Left ventricle myocardium inferior (tissue), 1 donor: ENCODE data around the gene EFCAB12. TPM values are rescaled to one million over a fixed set of nuclear protein-coding genes. Genes with fewer than 3 reads are reported as not detected.

ENCODE experiments used
- DNase-seq: peaks from one replicate; pipeline ENCODE4 v3.0.0-alpha.2; 2020
- H3K27ac ChIP-seq: fragments of 200-600 bp; replicated peaks from 2 replicates; pipeline ENCODE4 v1.8.0; 2021
- H3K27me3 ChIP-seq: fragments of 200-600 bp; 2 replicates; pipeline ENCODE4 v1.8.0; 2021; ENCODE audit warnings: low read depth
- H3K36me3 ChIP-seq: fragments of 200-600 bp; 2 replicates; pipeline ENCODE4 v1.8.0; 2021
- H3K4me1 ChIP-seq: fragments of 200-600 bp; 2 replicates; pipeline ENCODE4 v1.8.0; 2021
- H3K4me3 ChIP-seq: fragments of 200-600 bp; 2 replicates; pipeline ENCODE4 v1.8.0; 2021; ENCODE audit warnings: mild to moderate bottlenecking, moderate library complexity
- H3K9me3 ChIP-seq: fragments of 200-600 bp; replicated peaks from 2 replicates; pipeline ENCODE4 v1.8.0; 2021
- intact Hi-C: fragments of 100-400 bp; cut with micrococcal nuclease; formaldehyde crosslinking; loops from one replicate; pipeline ENCODE4 v1.11.0; 2022
- total RNA-seq: library from RNA; stranded (reverse); fragmentation: NEBNext Ultra II Directional; extraction: Animal tissue kit (Norgen Biotek cat#: 25700); gene quantifications from one replicate; pipeline ENCODE4 v1.2.1, GENCODE V29; 2021
- TF ChIP-seq, protein P1 (sequence below): fragments of 200-600 bp; IDR thresholded peaks from 2 replicates; pipeline ENCODE4 v1.8.0; 2021; ENCODE audit warnings: antibody characterized with exemption, mild to moderate bottlenecking, borderline replicate concordance
- donor health status: DM: no; HTN: yes; CAD: no; lungs with severe emphysema.

The EFCAB12 gene
- total RNA-seq, 1 donor from 2014 or later = not detected

DNA sequence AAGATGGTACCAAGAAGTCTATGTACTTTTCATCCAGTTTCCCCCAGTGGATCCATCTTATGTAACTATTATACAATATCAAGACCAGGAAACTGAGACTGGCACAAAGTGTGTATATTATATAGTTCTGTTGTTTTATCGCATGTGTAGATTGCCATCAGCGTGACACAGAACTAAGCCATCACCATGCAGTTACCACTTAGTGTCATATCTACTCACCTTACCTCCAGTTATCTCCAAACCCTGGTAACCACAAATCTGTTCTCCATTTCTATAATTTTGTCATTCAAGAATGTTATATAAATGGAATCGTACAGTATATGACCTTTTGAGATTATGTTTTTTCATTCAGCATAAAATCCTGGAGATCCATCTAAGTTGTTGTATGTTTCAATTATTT lies 34.7 kb upstream of the EFCAB12 start:
- Histone ChIP-seq H3K4me3 (no peak overlapping the region), H3K27me3 (no peaks in the 10 kb centered on the region), H3K27ac (peak overlapping the region; percentile 89), H3K36me3 (peaks cover 19% of the 10 kb centered on the region), H3K9me3 (no peaks in the 10 kb centered on the region), H3K4me1 (peaks cover 32% of the 10 kb centered on the region)
- TF ChIP-seq, protein P1, sequence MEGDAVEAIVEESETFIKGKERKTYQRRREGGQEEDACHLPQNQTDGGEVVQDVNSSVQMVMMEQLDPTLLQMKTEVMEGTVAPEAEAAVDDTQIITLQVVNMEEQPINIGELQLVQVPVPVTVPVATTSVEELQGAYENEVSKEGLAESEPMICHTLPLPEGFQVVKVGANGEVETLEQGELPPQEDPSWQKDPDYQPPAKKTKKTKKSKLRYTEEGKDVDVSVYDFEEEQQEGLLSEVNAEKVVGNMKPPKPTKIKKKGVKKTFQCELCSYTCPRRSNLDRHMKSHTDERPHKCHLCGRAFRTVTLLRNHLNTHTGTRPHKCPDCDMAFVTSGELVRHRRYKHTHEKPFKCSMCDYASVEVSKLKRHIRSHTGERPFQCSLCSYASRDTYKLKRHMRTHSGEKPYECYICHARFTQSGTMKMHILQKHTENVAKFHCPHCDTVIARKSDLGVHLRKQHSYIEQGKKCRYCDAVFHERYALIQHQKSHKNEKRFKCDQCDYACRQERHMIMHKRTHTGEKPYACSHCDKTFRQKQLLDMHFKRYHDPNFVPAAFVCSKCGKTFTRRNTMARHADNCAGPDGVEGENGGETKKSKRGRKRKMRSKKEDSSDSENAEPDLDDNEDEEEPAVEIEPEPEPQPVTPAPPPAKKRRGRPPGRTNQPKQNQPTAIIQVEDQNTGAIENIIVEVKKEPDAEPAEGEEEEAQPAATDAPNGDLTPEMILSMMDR = no peak
- DNase-seq = no peak
- intact Hi-C loops = no loop called here

DNA sequence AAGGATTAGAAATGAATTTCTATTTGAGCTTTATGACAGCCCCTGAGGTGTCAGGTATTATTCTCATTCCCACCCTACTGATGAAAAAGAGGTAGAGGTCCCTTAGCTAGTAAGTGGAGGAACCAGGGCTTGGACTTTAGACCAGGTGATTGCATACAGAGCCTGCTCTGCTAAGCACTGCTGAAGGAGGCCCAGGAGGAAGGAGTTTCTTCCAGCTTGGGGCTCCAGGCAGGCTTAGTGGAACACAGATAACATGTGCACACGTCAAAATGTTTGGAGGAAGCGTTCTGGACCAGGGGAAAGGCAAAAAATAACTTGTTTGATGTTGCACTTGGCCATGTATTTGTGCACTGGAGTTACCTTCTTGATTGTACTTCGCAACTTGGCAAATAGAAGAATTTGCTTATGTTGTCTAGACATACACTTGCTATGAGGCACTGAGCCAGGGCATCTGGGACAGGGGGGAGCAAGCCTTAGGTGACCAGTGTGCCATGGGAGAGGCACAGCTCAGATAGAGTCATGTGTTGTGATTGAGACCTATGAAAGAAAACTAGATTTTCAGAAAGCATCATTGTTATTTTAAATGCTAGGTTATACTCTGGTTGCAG lies 34.0 kb upstream of the EFCAB12 start:
- intact Hi-C loops = no loop called here
- peak overlapping the region; percentile 89 for H3K27ac ChIP-seq
- peaks cover 21% of the 10 kb centered on the region for H3K36me3 ChIP-seq
- H3K9me3 ChIP-seq = no peaks in the 10 kb centered on the region
- no peak for DNase-seq
- H3K4me3 ChIP-seq = no peak overlapping the region
- peaks cover 27% of the 10 kb centered on the region for H3K4me1 ChIP-seq
- TF ChIP-seq, protein P1 = no peak
- H3K27me3 ChIP-seq = no peaks in the 10 kb centered on the region

DNA sequence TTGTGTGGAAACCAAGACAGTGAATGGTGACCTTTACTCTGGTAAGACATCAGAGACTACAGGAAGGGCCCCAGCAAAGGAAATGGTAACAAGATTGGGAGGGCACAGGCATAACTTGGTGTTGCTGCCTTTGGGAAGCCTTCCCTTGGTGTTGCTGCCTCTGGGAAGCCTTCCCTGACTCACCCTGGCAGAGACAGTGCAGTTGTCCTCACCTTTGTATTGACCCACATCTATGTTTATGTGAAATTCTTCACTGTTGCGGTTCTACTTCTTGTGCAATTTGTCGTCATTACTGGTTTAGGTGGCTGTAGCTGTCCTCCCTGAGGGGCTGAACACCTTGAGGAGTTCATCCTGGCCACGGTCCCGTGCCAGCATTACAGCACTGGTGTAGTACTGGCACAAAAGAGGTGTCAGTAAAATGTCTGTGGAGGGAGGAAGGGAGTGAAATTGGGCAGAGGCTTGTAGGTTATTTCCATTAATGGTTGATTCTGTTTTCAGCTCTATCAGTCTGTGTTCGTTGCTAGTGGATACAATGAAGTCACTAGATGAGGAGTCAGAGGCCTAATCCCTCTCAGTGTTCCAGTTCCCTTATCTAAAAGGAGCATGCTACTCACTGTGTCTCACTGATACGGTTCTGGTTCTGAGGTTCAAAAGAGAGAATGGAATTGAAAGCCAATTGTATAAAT lies 33.2 kb upstream of the EFCAB12 start:
- peaks cover 26% of the 10 kb centered on the region for H3K36me3 ChIP-seq
- no peak overlapping the region for H3K4me3 ChIP-seq
- H3K27me3 ChIP-seq = no peaks in the 10 kb centered on the region
- intact Hi-C loops = no loop called here
- H3K4me1 ChIP-seq = peaks cover 27% of the 10 kb centered on the region
- peak overlapping the region; percentile 89 for H3K27ac ChIP-seq
- DNase-seq = peak; percentile 40
- TF ChIP-seq, protein P1 = no peak
- no peaks in the 10 kb centered on the region for H3K9me3 ChIP-seq

DNA sequence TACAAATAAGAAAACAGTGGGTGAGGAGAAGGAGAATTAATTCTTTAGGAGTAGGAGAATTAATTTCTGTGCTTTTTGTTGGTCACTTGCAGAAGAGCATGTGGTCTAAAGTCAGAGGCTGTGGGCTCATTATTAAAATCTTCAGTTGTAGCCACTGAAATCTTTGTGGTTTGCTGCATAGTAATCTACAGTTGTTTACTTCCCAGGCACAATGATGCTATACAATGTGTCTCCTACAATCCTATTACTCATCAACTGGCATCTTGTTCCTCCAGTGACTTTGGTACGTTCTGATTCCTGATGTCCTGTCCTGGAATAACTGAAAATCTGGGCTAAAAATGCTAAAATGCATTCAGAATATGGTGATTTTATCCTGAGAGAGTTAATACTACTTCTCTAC lies 32.6 kb upstream of the EFCAB12 start:
- peak overlapping the region; percentile 89 for H3K27ac ChIP-seq
- intact Hi-C loops = no loop called here

DNA sequence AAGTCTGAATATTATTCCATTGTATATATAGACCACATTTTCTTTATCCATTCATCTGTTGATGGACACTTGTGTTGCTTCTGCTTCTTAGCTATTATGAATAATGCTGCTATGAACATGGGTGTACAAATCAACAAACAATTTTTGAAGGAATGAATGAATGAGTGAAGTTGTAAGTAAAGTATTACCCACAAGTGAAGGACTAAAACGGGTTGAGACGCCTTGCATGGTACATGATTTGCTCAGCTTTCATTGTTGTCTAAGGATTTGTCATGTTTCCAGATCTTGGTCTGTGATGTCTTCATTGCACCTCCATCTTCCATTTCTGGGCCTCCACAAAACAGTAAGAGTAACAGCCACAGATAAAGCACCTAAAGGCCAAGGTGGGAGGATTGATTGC lies 32.1 kb upstream of the EFCAB12 start:
- H3K27ac ChIP-seq = peak overlapping the region; percentile 89
- TF ChIP-seq, protein P1 = no peak
- no peaks in the 10 kb centered on the region for H3K27me3 ChIP-seq
- H3K36me3 ChIP-seq = peaks cover 32% of the 10 kb centered on the region
- DNase-seq = no peak
- no peak overlapping the region for H3K4me3 ChIP-seq
- peaks cover 27% of the 10 kb centered on the region for H3K4me1 ChIP-seq
- H3K9me3 ChIP-seq = no peaks in the 10 kb centered on the region
- intact Hi-C loops = no loop called here

More for the DNA sequence above, 32.6 kb upstream of the EFCAB12 start:
- Histone ChIP-seq H3K36me3 (peaks cover 28% of the 10 kb centered on the region), H3K27me3 (no peaks in the 10 kb centered on the region), H3K9me3 (no peaks in the 10 kb centered on the region), H3K4me3 (no peak overlapping the region), H3K4me1 (peaks cover 27% of the 10 kb centered on the region)
- DNase-seq = no peak
- TF ChIP-seq, protein P1 = no peak
